ENCODE results near the gene SDCBP2. TPM values are rescaled to one million over a fixed set of nuclear protein-coding genes. Genes with fewer than 3 reads are reported as not detected.
A peak's percentile ranks its signal among the peaks of the same experiment; 100 is the strongest.

The SDCBP2 gene
- polyA plus RNA-seq, 2 of the 4 experiments (the other 2 are of a cell fraction) = 0.35 to 0.58 TPM

- no peak overlapping the region for H3K27ac ChIP-seq
- TF ChIP-seq FOSL2 (IDR thresholded peaks at IDR 0.05) (no peak), FOSL2 (CRISPR knock-in tag; IDR thresholded peaks at IDR 0.05) (no peak), E2F6 (IDR thresholded peaks at IDR 0.05; ENCODE audit: borderline replicate concordance, low read depth) (no peak), RARB (CRISPR knock-in tag; IDR thresholded peaks at IDR 0.05) (no peak), PBX3 (IDR thresholded peaks at IDR 0.05) (no peak), ZSCAN20 (CRISPR knock-in tag; IDR thresholded peaks at IDR 0.05) (no peak), ZNF302 (CRISPR knock-in tag; IDR thresholded peaks at IDR 0.05) (no peak), PHF8 (IDR thresholded peaks at IDR 0.05; ENCODE audit: borderline replicate concordance, low read depth) (no peak), JUN (IDR thresholded peaks at IDR 0.05) (no peak), POLR2A (IDR thresholded peaks at IDR 0.05; ENCODE audit: low read length) (no peak), HEYL (CRISPR knock-in tag; IDR thresholded peaks at IDR 0.05) (no peak), FOXS1 (CRISPR knock-in tag; IDR thresholded peaks at IDR 0.05) (no peak)
- H3K9me3 ChIP-seq = no peaks in the 10 kb centered on the region
- WGBS (ENCODE audit: missing lambda C conversion rate) = 46% methylated on average over 12 of the region's 12 CpGs
- peak overlapping the region; percentile 34; the same call in 2 of the 3 replicates for H3K4me2 ChIP-seq
- H3K4me3 ChIP-seq = no peak overlapping the region
- POLR2A ChIA-PET = no interaction called here
- peaks cover 3% of the 10 kb centered on the region; the same call in 1 of the 3 replicates for H3K4me1 ChIP-seq
- DNase-seq (ENCODE audit: low read depth in 1 of 2, low spot score in 1 of 2) = no peak
- CTCF ChIA-PET = interaction anchor here (0.8 to 1.0 kb wide), 2 partner anchors 120 to 186 kb away, joined by 3 read pairs; no protein-coding TSS in a partner anchor
- no peak for FAIRE-seq
- no peak for ATAC-seq
These were observed 11.2 kb downstream of the SDCBP2 start for GRCh38 chr20:1317545-1318255.

- TF ChIP-seq KDM5A (IDR thresholded peaks at IDR 0.05) = no peak
- no peak for TF ChIP-seq ZC3H11A (IDR thresholded peaks at IDR 0.05)
- TF ChIP-seq MAFK (IDR thresholded peaks at IDR 0.05; ENCODE audit: partially characterized antibody) = no peak
- no peak for TF ChIP-seq ESRRA (IDR thresholded peaks at IDR 0.05; ENCODE audit: borderline replicate concordance, low read length)
- TF ChIP-seq EHMT2 (IDR thresholded peaks at IDR 0.05; ENCODE audit: low read depth) = no peak
- TF ChIP-seq MAX (IDR thresholded peaks at IDR 0.05) = no peak
- no peak for TF ChIP-seq CTCF (IDR thresholded peaks at IDR 0.05)
- TF ChIP-seq CHD4 (IDR thresholded peaks at IDR 0.05; ENCODE audit: borderline replicate concordance) = no peak
- TF ChIP-seq RARB (CRISPR knock-in tag; IDR thresholded peaks at IDR 0.05) = no peak
- TF ChIP-seq HOXB13 (CRISPR knock-in tag; IDR thresholded peaks at IDR 0.05; ENCODE audit: low read depth) = no peak
- TF ChIP-seq REST (IDR thresholded peaks at IDR 0.05) = no peak
- no peak for TF ChIP-seq FOXS1 (CRISPR knock-in tag; IDR thresholded peaks at IDR 0.05)
- no peak for TF ChIP-seq POLR2AphosphoS2 (conservative IDR thresholded peaks at IDR 0.05; ENCODE audit: low read length)
- TF ChIP-seq TP53 (CRISPR knock-in tag; IDR thresholded peaks at IDR 0.05) = no peak
- TF ChIP-seq PBX3 (IDR thresholded peaks at IDR 0.05) = no peak
- no peak for TF ChIP-seq ATOH8 (CRISPR knock-in tag; IDR thresholded peaks at IDR 0.05; ENCODE audit: low read depth)
- no peak for TF ChIP-seq RAD21 (conservative IDR thresholded peaks at IDR 0.05 in 1 of 2, IDR thresholded peaks at IDR 0.05 in 1 of 2)
- TF ChIP-seq ZNF302 (CRISPR knock-in tag; IDR thresholded peaks at IDR 0.05) = no peak
- TF ChIP-seq PHF8 (IDR thresholded peaks at IDR 0.05; ENCODE audit: borderline replicate concordance, low read depth) = no peak
- no peak for TF ChIP-seq HOXA7 (CRISPR knock-in tag; IDR thresholded peaks at IDR 0.05)
- ChIA-PET CTCF (interaction anchor here (1.1 to 2.8 kb wide), 4 partner anchors 11 to 122 kb away, joined by 3 to 6 read pairs (median 4); no protein-coding TSS in a partner anchor), POLR2A (no interaction called here)
- ATAC-seq = no peak
- Histone ChIP-seq H3K4me1 (peaks cover 3% of the 10 kb centered on the region; the same call in 1 of the 3 replicates), H3K4me3 (no peak overlapping the region), H3K9me3 (no peaks in the 10 kb centered on the region), H3K27ac (no peak overlapping the region), H3K4me2 (no peak overlapping the region)
- no peak for DNase-seq (ENCODE audit: low read depth in 1 of 2, low spot score in 1 of 2)
- 77% methylated on average over 5 of the region's 5 CpGs for WGBS (ENCODE audit: missing lambda C conversion rate)
- FAIRE-seq = no peak
These were observed 13.1 kb downstream of the SDCBP2 start for GRCh38 chr20:1315804-1316203.
